Stimulated activated CD8-positive, alpha-beta memory T cell treated with anti-CD3 and anti-CD28 coated beads, Interleukin-12 subunit alpha, Interleukin-12 subunit beta, amount 100 ng/mL, for 4 hours (primary cell): Measurements from ENCODE around the gene FRY.

Experiments
- DNase-seq: peaks from one replicate; pipeline ENCODE4 v3.0.0-alpha.2; 2020; ENCODE audit warnings: low read depth

FRY gene

DNA sequence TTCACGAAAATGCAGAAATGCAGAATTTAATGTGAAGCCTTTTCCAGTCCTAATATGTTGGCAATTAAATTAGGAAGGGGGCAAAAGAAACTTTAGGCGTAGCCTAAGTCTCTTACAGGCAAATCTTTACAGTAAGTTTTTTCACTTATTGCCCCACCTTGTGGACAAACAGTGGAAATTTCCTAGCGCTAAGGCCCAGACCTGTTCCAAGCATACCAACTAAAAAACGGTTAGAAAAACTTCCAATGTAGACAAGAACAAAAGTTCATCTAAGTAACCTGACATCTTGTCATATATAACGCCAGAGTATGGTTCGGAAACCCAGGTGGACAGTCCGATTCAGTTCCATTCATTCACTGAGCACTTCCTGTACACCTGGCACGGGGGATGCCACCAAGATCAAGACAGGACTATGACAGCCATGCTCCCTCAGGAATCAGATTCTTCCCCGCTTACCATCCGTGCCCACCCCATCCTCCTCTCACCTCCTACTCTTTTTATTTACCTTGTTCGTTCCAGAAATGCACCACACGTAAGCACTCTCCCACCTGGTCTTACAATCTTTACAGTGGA, 278.6 kb downstream of the FRY start:
- no peak for DNase-seq

- no peak for DNase-seq
Observed at GRCh38 chr13:32311188-32311897, 279.8 kb downstream of the FRY start.

GRCh38 chr13:32314271-32315237, 283.0 kb downstream of the FRY start:
- peak; percentile 37 for DNase-seq

- peak; percentile 75 for DNase-seq
Observed at GRCh38 chr13:32315238-32316027, 283.9 kb downstream of the FRY start, which contains the start of the genes BRCA2 and ZAR1L. Gene BRCA2, plus strand, starts transcription at chr13:32315508. Its CDS starts 953 bp downstream, at chr13:32316461. Gene ZAR1L, minus strand, starts transcription at chr13:32315363. Its CDS starts 3,438 bp downstream, at chr13:32311925.

DNA sequence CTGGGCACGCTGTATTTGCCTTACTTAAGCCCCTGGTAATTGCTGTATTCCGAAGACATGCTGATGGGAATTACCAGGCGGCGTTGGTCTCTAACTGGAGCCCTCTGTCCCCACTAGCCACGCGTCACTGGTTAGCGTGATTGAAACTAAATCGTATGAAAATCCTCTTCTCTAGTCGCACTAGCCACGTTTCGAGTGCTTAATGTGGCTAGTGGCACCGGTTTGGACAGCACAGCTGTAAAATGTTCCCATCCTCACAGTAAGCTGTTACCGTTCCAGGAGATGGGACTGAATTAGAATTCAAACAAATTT, 284.4 kb downstream of the FRY start:
- no peak for DNase-seq

DNA sequence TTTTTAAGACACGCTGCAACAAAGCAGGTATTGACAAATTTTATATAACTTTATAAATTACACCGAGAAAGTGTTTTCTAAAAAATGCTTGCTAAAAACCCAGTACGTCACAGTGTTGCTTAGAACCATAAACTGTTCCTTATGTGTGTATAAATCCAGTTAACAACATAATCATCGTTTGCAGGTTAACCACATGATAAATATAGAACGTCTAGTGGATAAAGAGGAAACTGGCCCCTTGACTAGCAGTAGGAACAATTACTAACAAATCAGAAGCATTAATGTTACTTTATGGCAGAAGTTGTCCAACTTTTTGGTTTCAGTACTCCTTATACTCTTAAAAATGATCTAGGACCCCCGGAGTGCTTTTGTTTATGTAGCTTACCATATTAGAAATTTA, 284.9 kb downstream of the FRY start:
- DNase-seq = no peak

GRCh38 chr13:32317716-32318465, 286.3 kb downstream of the FRY start:
- no peak for DNase-seq

GRCh38 chr13:32320528-32320927, 289.0 kb downstream of the FRY start:
- DNase-seq = no peak

DNA sequence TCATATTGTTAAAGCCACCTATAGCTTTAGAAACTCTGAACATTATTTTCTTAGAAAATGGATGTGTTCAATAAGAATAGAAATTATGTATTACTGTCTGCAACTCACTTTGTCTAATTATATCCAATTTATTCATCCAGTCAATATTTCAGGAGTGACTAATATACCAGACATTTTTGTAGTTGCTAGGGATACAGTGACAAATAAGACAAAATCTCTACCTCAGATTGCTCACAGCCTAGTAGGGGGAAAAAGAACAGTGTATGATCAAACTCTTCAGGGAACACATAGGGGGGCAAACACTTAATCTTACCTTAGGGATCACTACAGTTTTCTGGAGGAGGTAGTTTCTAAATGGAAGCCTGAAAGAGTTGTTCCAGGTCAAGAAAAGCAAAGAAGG, 292.3 kb downstream of the FRY start:
- no peak for DNase-seq

- no peak for DNase-seq
Observed at GRCh38 chr13:32330441-32330840, 298.9 kb downstream of the FRY start.

- DNase-seq = no peak
Observed at GRCh38 chr13:32334671-32335070, 303.1 kb downstream of the FRY start.

DNA sequence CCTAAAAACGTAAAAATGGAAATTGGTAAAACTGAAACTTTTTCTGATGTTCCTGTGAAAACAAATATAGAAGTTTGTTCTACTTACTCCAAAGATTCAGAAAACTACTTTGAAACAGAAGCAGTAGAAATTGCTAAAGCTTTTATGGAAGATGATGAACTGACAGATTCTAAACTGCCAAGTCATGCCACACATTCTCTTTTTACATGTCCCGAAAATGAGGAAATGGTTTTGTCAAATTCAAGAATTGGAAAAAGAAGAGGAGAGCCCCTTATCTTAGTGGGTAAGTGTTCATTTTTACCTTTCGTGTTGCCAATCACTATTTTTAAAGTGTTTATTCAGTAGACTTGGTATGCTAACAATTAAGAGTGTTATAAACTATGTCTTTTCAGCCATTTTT, 309.3 kb downstream of the FRY start:
- DNase-seq = no peak

DNA sequence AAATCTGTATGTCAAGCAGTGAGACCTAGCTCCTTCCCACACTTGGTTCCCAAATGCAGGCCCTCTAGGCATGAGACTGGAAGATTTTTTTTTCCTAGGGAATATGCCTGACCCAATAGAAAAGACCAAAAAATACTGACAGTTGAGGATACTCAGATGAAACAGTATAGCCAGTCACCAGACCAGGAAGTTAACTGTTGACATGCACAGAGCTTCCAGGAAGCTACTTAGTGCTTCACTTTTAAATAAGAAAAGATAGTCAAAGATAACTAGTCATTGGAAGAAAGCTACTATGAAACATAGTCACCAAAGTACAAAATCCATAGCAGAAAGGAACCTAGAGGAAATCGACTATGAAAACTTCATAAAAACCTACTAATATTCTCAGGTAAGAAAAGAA, 316.1 kb downstream of the FRY start:
- no peak for DNase-seq
